ENCODE data around the gene PKM.

DNA sequence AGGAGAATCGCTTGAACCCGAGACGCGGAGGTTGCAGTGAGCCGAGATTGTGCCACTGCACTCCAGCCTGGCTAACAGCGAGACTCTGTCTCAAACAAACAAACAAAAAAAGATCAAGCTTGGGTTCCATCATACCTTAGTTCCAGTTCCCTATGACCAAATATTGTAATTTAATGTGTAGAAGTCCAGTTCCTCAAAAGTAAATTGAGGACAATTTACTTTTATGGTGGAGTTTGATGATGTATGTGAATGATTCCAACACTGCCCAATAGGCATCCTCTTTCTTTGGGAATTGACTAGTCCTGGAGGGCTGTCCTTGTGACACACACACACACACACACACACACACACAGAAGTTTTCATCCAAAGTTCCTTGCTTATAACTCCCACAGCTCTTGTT is 2.8 kb upstream of the PKM start:
- TF ChIP-seq EZH2 (IDR thresholded peaks at IDR 0.05; ENCODE audit: low read length, missing control alignments), result no peak
- TF ChIP-seq, protein P1, sequence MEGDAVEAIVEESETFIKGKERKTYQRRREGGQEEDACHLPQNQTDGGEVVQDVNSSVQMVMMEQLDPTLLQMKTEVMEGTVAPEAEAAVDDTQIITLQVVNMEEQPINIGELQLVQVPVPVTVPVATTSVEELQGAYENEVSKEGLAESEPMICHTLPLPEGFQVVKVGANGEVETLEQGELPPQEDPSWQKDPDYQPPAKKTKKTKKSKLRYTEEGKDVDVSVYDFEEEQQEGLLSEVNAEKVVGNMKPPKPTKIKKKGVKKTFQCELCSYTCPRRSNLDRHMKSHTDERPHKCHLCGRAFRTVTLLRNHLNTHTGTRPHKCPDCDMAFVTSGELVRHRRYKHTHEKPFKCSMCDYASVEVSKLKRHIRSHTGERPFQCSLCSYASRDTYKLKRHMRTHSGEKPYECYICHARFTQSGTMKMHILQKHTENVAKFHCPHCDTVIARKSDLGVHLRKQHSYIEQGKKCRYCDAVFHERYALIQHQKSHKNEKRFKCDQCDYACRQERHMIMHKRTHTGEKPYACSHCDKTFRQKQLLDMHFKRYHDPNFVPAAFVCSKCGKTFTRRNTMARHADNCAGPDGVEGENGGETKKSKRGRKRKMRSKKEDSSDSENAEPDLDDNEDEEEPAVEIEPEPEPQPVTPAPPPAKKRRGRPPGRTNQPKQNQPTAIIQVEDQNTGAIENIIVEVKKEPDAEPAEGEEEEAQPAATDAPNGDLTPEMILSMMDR (conservative IDR thresholded peaks at IDR 0.05 in 1 of 2, IDR thresholded peaks at IDR 0.05 in 1 of 2; ENCODE audit: low read depth in 1 of 2, low read length in 2 of 2), result no peak
